Duodenal mucosa (tissue), 2 donors: ENCODE measurements around the gene PHF1.

Experiments
- H3K27ac ChIP-seq: one replicate; pipeline ENCODE4 v1.7.0; 2013; ENCODE audit warnings: low read depth, low read length
- H3K27me3 ChIP-seq, 2 donors: one replicate each; pipeline ENCODE4 v1.7.0; 2013; ENCODE audit warnings: low read length in 2 of 2, control low read depth in 1 of 2; ENCODE audit not compliant: insufficient read depth in 2 of 2, control insufficient read depth in 1 of 2
- H3K36me3 ChIP-seq, 2 donors: one replicate each; pipeline ENCODE4 v1.7.0; 2013; ENCODE audit warnings: low read length in 2 of 2, control low read depth in 1 of 2; ENCODE audit not compliant: insufficient read depth in 2 of 2, control insufficient read depth in 1 of 2
- H3K4me1 ChIP-seq, 2 donors: one replicate each; pipeline ENCODE4 v1.7.0; 2013; ENCODE audit warnings: low read length in 2 of 2, control low read depth in 1 of 2; ENCODE audit not compliant: insufficient read depth in 2 of 2, control insufficient read depth in 1 of 2
- H3K4me3 ChIP-seq, 2 donors: one replicate each; pipeline ENCODE4 v1.7.0; 2013; ENCODE audit warnings: low read length in 2 of 2, low read depth in 1 of 2
- H3K9ac ChIP-seq, 2 donors: one replicate each; pipeline ENCODE4 v1.7.0; 2013; ENCODE audit warnings: low read length in 2 of 2, low read depth in 1 of 2
- H3K9me3 ChIP-seq, 2 donors: one replicate each; pipeline ENCODE4 v1.7.0; 2013; ENCODE audit warnings: low read length in 2 of 2, control low read depth in 1 of 2; ENCODE audit not compliant: control insufficient read depth in 1 of 2

PHF1 gene

GRCh38 chr6:33432546-33432945 lies 21.7 kb downstream of the PHF1 start:
- Histone ChIP-seq H3K9ac (no peak overlapping the region), H3K9me3 (no peaks in the 10 kb centered on the region), H3K4me1 (peaks cover 27 to 36% of the 10 kb centered on the region in 2 donors), H3K4me3 (no peak overlapping the region), H3K36me3 (peaks cover 0 to 15% of the 10 kb centered on the region in 2 donors), H3K27me3 (no peaks in the 10 kb centered on the region), H3K27ac (no peak overlapping the region)

DNA sequence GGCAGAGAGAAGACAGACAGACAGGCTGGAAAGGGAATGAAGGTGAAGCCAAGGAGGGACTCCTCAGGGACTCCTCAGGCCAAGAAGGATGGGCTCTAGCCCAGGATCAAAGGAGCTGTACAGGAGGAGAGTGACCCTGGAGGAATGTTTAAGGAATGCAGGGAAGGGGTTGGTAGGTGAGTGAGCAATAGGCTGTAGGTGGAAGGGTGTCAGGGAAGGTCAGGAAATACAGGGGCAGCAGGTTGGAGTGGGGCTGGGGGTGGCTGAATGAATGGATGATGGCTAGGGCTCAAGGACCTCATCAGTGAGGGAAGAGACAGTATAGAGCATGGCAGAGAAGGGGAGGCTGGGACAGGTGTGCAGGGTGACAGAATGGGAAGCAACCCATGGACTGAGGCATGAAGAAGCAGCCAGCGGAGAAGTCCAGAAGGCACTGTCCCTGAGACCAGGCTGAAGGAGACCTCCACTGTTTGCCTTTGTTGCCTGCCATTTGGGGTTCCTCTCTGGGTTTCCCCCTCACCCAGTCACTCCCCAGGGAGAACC lies 22.3 kb downstream of the PHF1 start:
- Histone ChIP-seq H3K36me3 (peaks cover 0 to 20% of the 10 kb centered on the region in 2 donors), H3K9me3 (no peaks in the 10 kb centered on the region), H3K4me3 (no peak overlapping the region), H3K27ac (no peak overlapping the region), H3K9ac (no peak overlapping the region), H3K27me3 (no peaks in the 10 kb centered on the region), H3K4me1 (peaks cover 27 to 35% of the 10 kb centered on the region in 2 donors)

- H3K4me1 ChIP-seq = peaks cover 22 to 30% of the 10 kb centered on the region in 2 donors
- H3K36me3 ChIP-seq = peaks cover 0 to 23% of the 10 kb centered on the region in 2 donors
- no peak overlapping the region for H3K4me3 ChIP-seq
- no peak overlapping the region for H3K27ac ChIP-seq
- H3K27me3 ChIP-seq = no peaks in the 10 kb centered on the region
- no peak overlapping the region for H3K9ac ChIP-seq
- H3K9me3 ChIP-seq = no peaks in the 10 kb centered on the region
These were observed 22.9 kb downstream of the PHF1 start for GRCh38 chr6:33433544-33434191.

- no peaks in the 10 kb centered on the region for H3K9me3 ChIP-seq
- H3K27me3 ChIP-seq = no peaks in the 10 kb centered on the region
- H3K36me3 ChIP-seq = peaks cover 0 to 23% of the 10 kb centered on the region in 2 donors
- H3K9ac ChIP-seq = no peak overlapping the region
- no peak overlapping the region for H3K27ac ChIP-seq
- H3K4me1 ChIP-seq = peaks cover 9 to 17% of the 10 kb centered on the region in 2 donors
- no peak overlapping the region for H3K4me3 ChIP-seq
These were observed 24.1 kb downstream of the PHF1 start for GRCh38 chr6:33434961-33435360.

- Histone ChIP-seq H3K9ac (no peak overlapping the region), H3K9me3 (no peaks in the 10 kb centered on the region), H3K36me3 (peaks cover 0 to 29% of the 10 kb centered on the region in 2 donors), H3K4me3 (no peak overlapping the region), H3K27ac (no peak overlapping the region), H3K4me1 (no peaks in the 10 kb centered on the region), H3K27me3 (no peaks in the 10 kb centered on the region)
These were observed 26.9 kb downstream of the PHF1 start for GRCh38 chr6:33437666-33438065.

GRCh38 chr6:33438978-33439594 lies 28.3 kb downstream of the PHF1 start:
- Histone ChIP-seq H3K27me3 (no peaks in the 10 kb centered on the region), H3K27ac (no peak overlapping the region), H3K9me3 (no peaks in the 10 kb centered on the region), H3K9ac (no peak overlapping the region), H3K4me3 (no peak overlapping the region), H3K4me1 (no peaks in the 10 kb centered on the region), H3K36me3 (peaks cover 0 to 38% of the 10 kb centered on the region in 2 donors)

DNA sequence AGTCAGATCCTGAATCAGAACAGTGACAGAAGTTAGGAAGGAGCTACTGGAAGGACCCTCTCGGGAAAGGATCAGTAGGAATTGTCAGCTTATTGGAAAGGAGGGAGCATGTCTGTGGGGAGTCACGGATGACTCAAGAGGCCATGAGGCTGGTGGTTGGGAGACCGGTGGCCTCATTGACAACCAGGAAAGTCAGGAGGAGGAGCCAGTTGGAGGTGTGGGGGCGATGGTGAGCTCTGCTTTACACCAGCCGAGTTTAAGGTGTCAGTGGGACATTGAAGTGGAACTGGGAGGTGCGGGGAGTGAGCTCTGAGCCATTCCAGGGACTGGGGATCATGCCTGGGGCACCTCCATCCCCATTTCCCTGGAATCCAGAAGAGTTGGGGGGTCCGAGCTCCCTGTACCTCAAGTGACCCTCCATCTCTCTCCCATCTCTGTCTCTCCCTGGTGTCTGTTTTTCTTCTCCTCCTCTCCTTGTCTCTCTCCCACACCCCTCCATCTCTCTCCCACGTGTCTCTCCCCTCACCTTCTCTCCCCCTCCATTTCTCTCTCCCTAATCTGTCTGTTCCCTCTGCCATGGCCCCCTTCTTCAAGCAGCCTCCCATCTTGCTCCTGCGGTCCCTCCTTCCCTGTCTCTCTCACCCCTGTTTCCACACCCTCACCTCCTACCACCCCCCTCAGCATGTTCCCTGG lies 29.3 kb downstream of the PHF1 start:
- Histone ChIP-seq H3K27ac (no peak overlapping the region), H3K4me1 (no peaks in the 10 kb centered on the region), H3K36me3 (peaks cover 0 to 39% of the 10 kb centered on the region in 2 donors), H3K9me3 (no peaks in the 10 kb centered on the region), H3K9ac (no peak overlapping the region), H3K4me3 (no peak overlapping the region), H3K27me3 (no peaks in the 10 kb centered on the region)

DNA sequence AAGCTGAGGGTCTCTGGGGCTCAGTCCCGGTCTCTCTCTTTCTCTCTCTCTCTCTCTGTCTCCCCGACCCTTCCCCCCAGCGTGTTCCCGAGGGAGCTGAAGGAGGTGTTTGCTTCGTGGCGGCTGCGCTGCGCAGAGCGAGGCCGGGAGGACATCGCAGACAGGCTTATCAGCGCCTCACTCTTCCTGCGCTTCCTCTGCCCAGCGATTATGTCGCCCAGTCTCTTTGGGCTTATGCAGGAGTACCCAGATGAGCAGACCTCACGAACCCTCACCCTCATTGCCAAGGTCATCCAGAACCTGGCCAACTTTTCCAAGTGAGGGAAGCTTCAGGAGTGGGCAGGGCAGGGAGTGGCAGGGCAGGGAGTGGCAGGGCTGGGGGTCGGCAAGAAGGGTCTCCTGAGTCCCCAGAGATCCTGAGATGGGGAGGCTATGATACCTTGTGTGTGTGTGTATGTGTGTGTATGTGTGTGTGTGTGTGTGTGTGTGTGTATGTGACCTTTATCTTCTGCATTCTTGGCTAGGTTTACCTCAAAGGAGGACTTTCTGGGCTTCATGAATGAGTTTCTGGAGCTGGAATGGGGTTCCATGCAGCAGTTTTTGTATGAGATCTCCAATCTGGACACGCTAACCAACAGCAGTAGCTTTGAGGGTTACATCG lies 30.0 kb downstream of the PHF1 start:
- no peak overlapping the region for H3K9ac ChIP-seq
- H3K4me3 ChIP-seq = no peak overlapping the region
- no peak overlapping the region for H3K27ac ChIP-seq
- no peaks in the 10 kb centered on the region for H3K9me3 ChIP-seq
- H3K36me3 ChIP-seq = peaks cover 0 to 33% of the 10 kb centered on the region in 2 donors
- no peaks in the 10 kb centered on the region for H3K4me1 ChIP-seq
- no peaks in the 10 kb centered on the region for H3K27me3 ChIP-seq

- no peaks in the 10 kb centered on the region for H3K27me3 ChIP-seq
- H3K4me3 ChIP-seq = no peak overlapping the region
- H3K9ac ChIP-seq = no peak overlapping the region
- no peaks in the 10 kb centered on the region for H3K9me3 ChIP-seq
- H3K4me1 ChIP-seq = no peaks in the 10 kb centered on the region
- no peak overlapping the region for H3K27ac ChIP-seq
- peaks cover 0 to 35% of the 10 kb centered on the region in 2 donors for H3K36me3 ChIP-seq
These were observed 30.6 kb downstream of the PHF1 start for GRCh38 chr6:33441457-33441856.

- Histone ChIP-seq H3K27me3 (no peaks in the 10 kb centered on the region), H3K9me3 (no peaks in the 10 kb centered on the region), H3K9ac (no peak overlapping the region), H3K36me3 (peaks cover 0 to 32% of the 10 kb centered on the region in 2 donors), H3K27ac (no peak overlapping the region), H3K4me1 (no peaks in the 10 kb centered on the region), H3K4me3 (no peak overlapping the region)
These were observed 31.5 kb downstream of the PHF1 start for GRCh38 chr6:33442283-33442682.
